ENCODE results near the gene ACSL1.

- TF ChIP-seq CTCF (conservative IDR thresholded peaks at IDR 0.05; ENCODE audit: low read length) (no peak), EZH2phosphoT487 (IDR thresholded peaks at IDR 0.05; ENCODE audit: borderline replicate concordance) (no peak)
Observed at GRCh38 chr4:184838249-184839074, 12.7 kb upstream of the ACSL1 start.

All from Loucy (cell line).